ENCODE data around the gene FTCD. TPM values are rescaled to one million over a fixed set of nuclear protein-coding genes. Genes with fewer than 3 reads are reported as not detected.

Gene FTCD
- total and polyA plus RNA-seq, 12 donors, result 0.20 to 16.8 (median 1.9) TPM; not detected in 2

DNA sequence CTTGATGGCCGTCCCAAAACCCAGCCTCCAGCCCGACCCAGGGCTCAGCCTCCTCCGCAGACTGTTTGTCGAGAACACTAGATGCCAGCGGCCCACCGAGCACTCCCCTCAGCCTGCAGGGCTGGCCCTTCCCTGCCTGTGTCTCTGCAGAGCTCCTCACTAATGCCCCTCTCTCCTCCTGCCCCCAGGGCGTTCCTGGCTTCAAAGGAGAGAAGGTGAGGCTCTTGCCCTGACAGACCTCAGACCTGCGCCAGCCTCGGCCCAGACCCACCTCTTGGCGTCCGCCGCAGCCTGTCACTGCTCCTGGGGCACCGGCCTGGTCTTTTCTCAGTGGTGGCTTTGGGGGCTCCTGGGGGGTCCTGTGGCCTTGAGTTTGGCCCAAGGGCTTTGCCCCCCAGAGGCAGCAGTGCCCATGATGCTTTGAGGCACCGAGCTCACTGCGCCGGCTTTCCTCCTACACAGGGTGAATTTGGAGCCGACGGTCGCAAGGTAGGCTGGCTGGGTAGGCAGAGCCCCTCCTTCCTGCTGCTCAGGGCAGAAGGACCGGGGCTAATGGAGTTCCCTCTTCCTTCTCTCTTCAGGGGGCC is 39.1 kb downstream of the FTCD start:
- Histone ChIP-seq H3K9me3 (replicated peaks in 1 of 3) (peaks cover 0 to 6% (median 0%) of the 10 kb centered on the region in 3 donors), H3K27me3 (no peaks in the 10 kb centered on the region), H3K27ac (no peak overlapping the region), H3K4me1 (replicated peaks in 1 of 2) (no peaks in the 10 kb centered on the region), H3K36me3 (replicated peaks in 1 of 2) (peaks cover 0 to 58% of the 10 kb centered on the region in 2 donors), H3K4me3 (no peak overlapping the region)
- intact Hi-C loops (cut with DNase I), result no loop called here
- DNase-seq, result peak in 2 of 7 donors; percentile 5 to 10
- TF ChIP-seq, protein P1, sequence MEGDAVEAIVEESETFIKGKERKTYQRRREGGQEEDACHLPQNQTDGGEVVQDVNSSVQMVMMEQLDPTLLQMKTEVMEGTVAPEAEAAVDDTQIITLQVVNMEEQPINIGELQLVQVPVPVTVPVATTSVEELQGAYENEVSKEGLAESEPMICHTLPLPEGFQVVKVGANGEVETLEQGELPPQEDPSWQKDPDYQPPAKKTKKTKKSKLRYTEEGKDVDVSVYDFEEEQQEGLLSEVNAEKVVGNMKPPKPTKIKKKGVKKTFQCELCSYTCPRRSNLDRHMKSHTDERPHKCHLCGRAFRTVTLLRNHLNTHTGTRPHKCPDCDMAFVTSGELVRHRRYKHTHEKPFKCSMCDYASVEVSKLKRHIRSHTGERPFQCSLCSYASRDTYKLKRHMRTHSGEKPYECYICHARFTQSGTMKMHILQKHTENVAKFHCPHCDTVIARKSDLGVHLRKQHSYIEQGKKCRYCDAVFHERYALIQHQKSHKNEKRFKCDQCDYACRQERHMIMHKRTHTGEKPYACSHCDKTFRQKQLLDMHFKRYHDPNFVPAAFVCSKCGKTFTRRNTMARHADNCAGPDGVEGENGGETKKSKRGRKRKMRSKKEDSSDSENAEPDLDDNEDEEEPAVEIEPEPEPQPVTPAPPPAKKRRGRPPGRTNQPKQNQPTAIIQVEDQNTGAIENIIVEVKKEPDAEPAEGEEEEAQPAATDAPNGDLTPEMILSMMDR (IDR thresholded peaks at IDR 0.05), result no peak
- TF ChIP-seq POLR2A (IDR thresholded peaks at IDR 0.05), result no peak
- WGBS, 4 donors, result 87 to 95% (median 89%) methylated on average over 9 to 20 of the region's 20 CpGs

DNA sequence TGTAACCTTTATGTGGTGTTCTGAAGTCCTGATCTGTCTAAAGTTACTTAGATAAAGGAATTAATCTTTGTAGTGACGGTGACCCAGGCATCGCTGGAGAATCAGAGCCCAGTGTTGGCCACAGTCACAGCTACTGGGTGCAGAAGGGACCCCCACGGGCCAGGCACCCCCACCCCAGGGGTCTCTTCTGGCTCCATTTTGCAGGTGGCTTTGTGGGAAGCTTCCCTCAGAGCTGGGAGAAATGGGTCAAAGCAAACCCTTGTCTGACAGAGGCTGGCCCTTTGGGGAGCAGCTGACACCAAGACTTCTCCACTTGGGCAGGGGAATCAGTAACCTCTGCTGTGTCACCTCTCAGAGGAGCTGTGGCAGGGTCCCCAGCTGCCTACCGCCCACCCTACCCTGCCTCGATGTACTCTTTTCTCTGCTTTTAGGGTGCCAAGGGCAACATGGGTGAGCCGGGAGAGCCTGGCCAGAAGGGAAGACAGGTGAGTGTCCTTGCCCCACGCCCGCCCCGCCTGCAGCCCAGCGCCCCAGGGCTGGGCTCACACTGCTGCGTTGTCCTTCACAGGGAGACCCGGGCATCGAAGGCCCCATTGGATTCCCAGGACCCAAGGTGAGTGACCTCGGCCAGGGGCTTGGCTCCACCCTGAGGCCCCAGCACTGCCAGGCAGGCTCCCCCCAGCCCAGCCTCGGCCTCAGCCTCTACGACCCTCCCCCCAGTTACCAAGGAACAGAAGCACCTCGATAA is 39.8 kb downstream of the FTCD start:
- peaks cover 0 to 52% of the 10 kb centered on the region in 2 donors for H3K36me3 ChIP-seq (replicated peaks in 1 of 2)
- intact Hi-C loops (cut with DNase I), result no loop called here

DNA sequence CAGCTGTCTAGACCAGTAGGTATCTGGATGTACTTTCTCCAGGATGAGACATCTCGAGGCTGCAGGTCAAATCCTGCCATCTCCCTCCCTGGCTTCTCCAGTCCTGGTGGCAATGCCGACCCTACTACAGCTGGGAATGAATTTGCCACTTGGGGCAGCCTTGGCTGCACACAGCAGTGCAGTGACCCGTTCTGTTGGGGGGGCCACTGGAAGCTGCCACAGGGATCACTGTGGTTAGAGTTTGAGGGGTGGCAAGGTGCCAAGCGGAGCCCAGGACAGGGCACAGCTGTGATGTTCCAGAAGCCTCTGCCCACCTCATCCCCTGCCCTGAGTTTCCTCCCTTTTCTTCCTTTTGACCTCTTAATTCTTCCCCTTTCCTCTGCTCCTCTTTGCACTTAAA is 40.4 kb downstream of the FTCD start:
- TF ChIP-seq, protein P1 (IDR thresholded peaks at IDR 0.05), result no peak
- TF ChIP-seq POLR2A (IDR thresholded peaks at IDR 0.05), result no peak
- peak; percentile 1 to 27 (median 10) for DNase-seq
- Histone ChIP-seq H3K9me3 (replicated peaks in 1 of 3) (peaks cover 0 to 6% (median 0%) of the 10 kb centered on the region in 3 donors), H3K4me3 (no peak overlapping the region), H3K27ac (no peak overlapping the region), H3K36me3 (replicated peaks in 1 of 2) (peaks cover 0 to 51% of the 10 kb centered on the region in 2 donors), H3K4me1 (replicated peaks in 1 of 2) (no peaks in the 10 kb centered on the region), H3K27me3 (no peaks in the 10 kb centered on the region)
- 75 to 88% (median 85%) methylated on average over 4 of the region's 4 CpGs for WGBS, 4 donors
- intact Hi-C loops (cut with DNase I), result no loop called here

More for the DNA sequence above, 39.8 kb downstream of the FTCD start:
- TF ChIP-seq POLR2A (IDR thresholded peaks at IDR 0.05), result no peak
- TF ChIP-seq, protein P1 (IDR thresholded peaks at IDR 0.05), result no peak
- Histone ChIP-seq H3K4me1 (replicated peaks in 1 of 2) (no peaks in the 10 kb centered on the region), H3K9me3 (replicated peaks in 1 of 3) (peaks cover 0 to 6% (median 0%) of the 10 kb centered on the region in 3 donors), H3K27me3 (no peaks in the 10 kb centered on the region), H3K27ac (no peak overlapping the region), H3K4me3 (no peak overlapping the region)
- WGBS, 4 donors, result 82 to 94% (median 87%) methylated on average over 10 to 17 of the region's 17 CpGs
- peak in 3 of 7 donors; percentile 5 to 6 (median 5) for DNase-seq

DNA sequence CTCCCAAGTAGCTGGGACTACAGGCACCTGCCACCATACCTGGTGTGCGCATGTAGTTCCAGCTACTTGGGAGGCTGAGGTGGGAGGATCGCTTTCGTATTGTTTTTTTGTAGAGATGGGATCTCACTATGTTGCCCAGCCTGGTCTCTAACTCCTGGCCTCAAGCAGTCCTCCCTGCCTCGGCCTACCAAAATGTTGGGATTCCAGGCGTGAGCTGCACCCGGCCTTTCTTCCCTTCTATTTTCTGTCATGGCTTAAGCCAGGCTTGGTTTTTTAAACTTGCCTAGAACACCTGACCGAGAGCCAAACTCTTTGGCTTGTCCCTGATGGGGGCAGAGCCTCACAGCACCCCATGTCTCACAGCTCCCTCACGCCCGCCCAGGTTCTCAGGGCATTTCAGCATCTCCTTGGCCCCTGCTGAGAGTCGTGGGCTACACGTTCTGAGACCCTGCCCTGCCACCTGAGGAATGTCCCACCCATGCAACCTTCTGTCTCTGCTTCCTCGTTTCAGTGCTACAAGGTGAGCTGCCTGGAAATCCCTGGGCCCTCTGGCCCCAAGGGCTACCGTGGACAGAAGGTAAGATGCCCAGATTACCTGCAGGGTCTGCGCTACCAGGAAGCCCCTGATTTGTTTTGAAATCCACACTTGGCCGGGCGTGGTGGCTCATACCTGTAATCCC is 41.7 kb downstream of the FTCD start:
- TF ChIP-seq, protein P1 (IDR thresholded peaks at IDR 0.05), result no peak
- no peak for TF ChIP-seq POLR2A (IDR thresholded peaks at IDR 0.05)
- intact Hi-C loops (cut with DNase I), result no loop called here
- Histone ChIP-seq H3K4me1 (replicated peaks in 1 of 2) (no peaks in the 10 kb centered on the region), H3K4me3 (no peak overlapping the region), H3K27me3 (no peaks in the 10 kb centered on the region), H3K9me3 (replicated peaks in 1 of 3) (peaks cover 0 to 6% (median 0%) of the 10 kb centered on the region in 3 donors), H3K27ac (no peak overlapping the region), H3K36me3 (replicated peaks in 1 of 2) (peaks cover 0 to 40% of the 10 kb centered on the region in 2 donors)
- 87 to 95% (median 92%) methylated on average over 16 of the region's 16 CpGs for WGBS, 4 donors
- peak in 2 of 7 donors; percentile 0 to 41 for DNase-seq

Data from adrenal gland (tissue), 12 donors.